PC-3 (cell line): Measurements from ENCODE around the gene CEP85. TPM values are rescaled to one million over a fixed set of nuclear protein-coding genes. Genes with fewer than 3 reads are reported as not detected.

Experiments used
- ATAC-seq: fragments of 200-7000 bp; cut with Tn5 transposase; 2 replicates; pipeline ENCODE4 v1.9.1; 2020; ENCODE audit warnings: mild to moderate bottlenecking, moderate library complexity
- BruUV-seq: library from RNA; stranded (reverse); fragments of 400-500 nt; replicated peaks from 2 replicates; lab custom pipeline; 2021; lab: Mats Ljungman, UMichigan
- CTCF ChIA-PET: fragments of 300-600 bp; sonication (Branson Sonifier 250); formaldehyde crosslinking; loops from one replicate; lab custom pipeline; 2022; ENCODE audit warnings: antibody characterized with exemption; lab: Charles Lee
- POLR2A ChIA-PET: fragments of 300-600 bp; sonication (Branson Sonifier 250); formaldehyde crosslinking; loops from one replicate; lab custom pipeline; 2022; ENCODE audit warnings: antibody characterized with exemption; ENCODE audit not compliant: unreplicated experiment; lab: Charles Lee
- DNase-seq: peaks from one replicate; pipeline ENCODE4 v3.0.0-alpha.2; 2015
- H2AFZ ChIP-seq: fragments of 300-600 bp; sonication (generic); 2 replicates; pipeline ENCODE4 v1.6.0; 2016; ENCODE audit warnings: antibody characterized with exemption, low read length
- H3F3A ChIP-seq: fragments of 300-600 bp; sonication (generic); one replicate; pipeline ENCODE4 v1.6.0; 2017; ENCODE audit warnings: antibody characterized with exemption, low read length, control low read depth, mild to moderate bottlenecking; ENCODE audit not compliant: unreplicated experiment
- H3K27ac ChIP-seq: fragments of 300-600 bp; sonication (generic); 2 replicates; pipeline ENCODE4 v1.5.1; 2016; ENCODE audit warnings: mild to moderate bottlenecking, low read length
- H3K27me3 ChIP-seq: fragments of 300-600 bp; sonication (generic); 2 replicates; pipeline ENCODE4 v1.6.1; 2016; ENCODE audit warnings: low read length, mixed read lengths
- H3K36me3 ChIP-seq: fragments of 300-600 bp; sonication (generic); 2 replicates; pipeline ENCODE4 v1.6.1; 2016; ENCODE audit warnings: low read depth, mixed run types, low read length, mixed read lengths
- H3K4me1 ChIP-seq: fragments of 300-600 bp; sonication (generic); 2 replicates; pipeline ENCODE4 v1.5.1; 2016; ENCODE audit warnings: low read length; ENCODE audit not compliant: insufficient read depth
- H3K4me2 ChIP-seq: fragments of 300-600 bp; sonication (generic); 2 replicates; pipeline ENCODE4 v1.6.0; 2016; ENCODE audit warnings: low read length
- H3K4me3 ChIP-seq: fragments of 300-600 bp; sonication (generic); 2 replicates; pipeline ENCODE4 v1.5.1; 2016; ENCODE audit warnings: mild to moderate bottlenecking, low read length, mixed read lengths
- H3K79me2 ChIP-seq: fragments of 300-600 bp; sonication (generic); 2 replicates; pipeline ENCODE4 v1.6.1; 2017; ENCODE audit warnings: low read length, mixed read lengths
- H3K9ac ChIP-seq: fragments of 300-600 bp; sonication (generic); 2 replicates; pipeline ENCODE4 v1.6.0; 2016; ENCODE audit warnings: mild to moderate bottlenecking, low read length
- H3K9me2 ChIP-seq: fragments of 300-600 bp; sonication (generic); replicated peaks from 2 replicates; pipeline ENCODE4 v1.6.1; 2016; ENCODE audit warnings: mixed run types, low read length, mixed read lengths
- H3K9me3 ChIP-seq: fragments of 300-600 bp; sonication (generic); 2 replicates; pipeline ENCODE4 v1.6.1; 2016; ENCODE audit warnings: low read length, mixed read lengths
- H4K20me1 ChIP-seq: fragments of 300-600 bp; sonication (generic); 2 replicates; pipeline ENCODE4 v1.6.1; 2016; ENCODE audit warnings: low read length, mixed read lengths
- EZH2 ChIP-seq: fragments of 300-600 bp; sonication (generic); IDR thresholded peaks from one replicate; pipeline ENCODE4 v1.6.1; 2017; ENCODE audit warnings: antibody characterized with exemption, mild to moderate bottlenecking, low read length; ENCODE audit not compliant: unreplicated experiment
- EZH2phosphoT487 ChIP-seq: fragments of 300-600 bp; sonication (generic); IDR thresholded peaks from 2 replicates; pipeline ENCODE4 v1.6.1; 2018; ENCODE audit warnings: mild to moderate bottlenecking, antibody characterized with exemption, low read length, borderline replicate concordance
- intact Hi-C: fragments of 100-400 bp; cut with micrococcal nuclease; formaldehyde crosslinking; loops from 2 replicates; pipeline ENCODE4 v1.9.0; 2023
- total RNA-seq: library from RNA; depleted of rRNA; stranded (reverse); fragments of >200 nt; gene quantifications from 2 replicates; pipeline ENCODE4 v1.2.3, GENCODE V29; 2014
- TF ChIP-seq, protein P1 (sequence below): fragments of 300-600 bp; sonication (generic); conservative IDR thresholded peaks from 2 replicates; pipeline ENCODE4 v1.5.1; 2017; ENCODE audit warnings: antibody characterized with exemption, low read depth, mild to moderate bottlenecking, low read length

CEP85 gene
- total RNA-seq, 1 experiment from 2014 or later, result 30.6 TPM

GRCh38 chr1:26288311-26288941 is 54.4 kb downstream of the CEP85 start:
- no peak overlapping the region for H3K4me3 ChIP-seq
- H2AFZ ChIP-seq, result no peak overlapping the region
- intact Hi-C loops, result no loop called here
- no peaks in the 10 kb centered on the region for H3K36me3 ChIP-seq
- peaks cover 16% of the 10 kb centered on the region for H3K4me1 ChIP-seq
- no TSS peak for BruUV-seq
- ATAC-seq, result no peak
- no peak overlapping the region for H3K9ac ChIP-seq
- H3F3A ChIP-seq, result no peaks in the 10 kb centered on the region
- no peak overlapping the region for H3K27ac ChIP-seq
- ChIA-PET CTCF (interaction anchor here (0.8 to 0.9 kb wide), 2 partner anchors 33 to 53 kb away, joined by 3 to 4 read pairs; no protein-coding TSS in a partner anchor), POLR2A (interaction anchor here (1.1 kb wide), 1 partner anchor 9 kb away, joined by 5 read pairs; the partner anchor contains the start of gene SH3BGRL3)
- H3K4me2 ChIP-seq, result no peak overlapping the region
- no peaks in the 10 kb centered on the region for H3K79me2 ChIP-seq
- H4K20me1 ChIP-seq, result no peaks in the 10 kb centered on the region
- H3K27me3 ChIP-seq, result no peaks in the 10 kb centered on the region
- no peaks in the 10 kb centered on the region for H3K9me2 ChIP-seq
- TF ChIP-seq EZH2 (no peak), EZH2phosphoT487 (no peak)
- TF ChIP-seq, protein P1, sequence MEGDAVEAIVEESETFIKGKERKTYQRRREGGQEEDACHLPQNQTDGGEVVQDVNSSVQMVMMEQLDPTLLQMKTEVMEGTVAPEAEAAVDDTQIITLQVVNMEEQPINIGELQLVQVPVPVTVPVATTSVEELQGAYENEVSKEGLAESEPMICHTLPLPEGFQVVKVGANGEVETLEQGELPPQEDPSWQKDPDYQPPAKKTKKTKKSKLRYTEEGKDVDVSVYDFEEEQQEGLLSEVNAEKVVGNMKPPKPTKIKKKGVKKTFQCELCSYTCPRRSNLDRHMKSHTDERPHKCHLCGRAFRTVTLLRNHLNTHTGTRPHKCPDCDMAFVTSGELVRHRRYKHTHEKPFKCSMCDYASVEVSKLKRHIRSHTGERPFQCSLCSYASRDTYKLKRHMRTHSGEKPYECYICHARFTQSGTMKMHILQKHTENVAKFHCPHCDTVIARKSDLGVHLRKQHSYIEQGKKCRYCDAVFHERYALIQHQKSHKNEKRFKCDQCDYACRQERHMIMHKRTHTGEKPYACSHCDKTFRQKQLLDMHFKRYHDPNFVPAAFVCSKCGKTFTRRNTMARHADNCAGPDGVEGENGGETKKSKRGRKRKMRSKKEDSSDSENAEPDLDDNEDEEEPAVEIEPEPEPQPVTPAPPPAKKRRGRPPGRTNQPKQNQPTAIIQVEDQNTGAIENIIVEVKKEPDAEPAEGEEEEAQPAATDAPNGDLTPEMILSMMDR, result no peak
- H3K9me3 ChIP-seq, result no peaks in the 10 kb centered on the region
- DNase-seq, result no peak

GRCh38 chr1:26289158-26290059 is 55.4 kb downstream of the CEP85 start:
- intact Hi-C loops, result no loop called here
- POLR2A ChIA-PET, result interaction anchor here (1.1 kb wide), 1 partner anchor 10 kb away, joined by 5 read pairs; the partner anchor contains the start of gene SH3BGRL3
- H3K9ac ChIP-seq, result no peak overlapping the region

More at GRCh38 chr1:26289158-26290059, 55.4 kb downstream of the CEP85 start:
- no peaks in the 10 kb centered on the region for H3K36me3 ChIP-seq
- H3F3A ChIP-seq, result no peaks in the 10 kb centered on the region
- H2AFZ ChIP-seq, result no peak overlapping the region
- ATAC-seq (no peak), DNase-seq (no peak)
- H3K9me2 ChIP-seq, result no peaks in the 10 kb centered on the region
- H3K27me3 ChIP-seq, result no peaks in the 10 kb centered on the region
- no peak for TF ChIP-seq EZH2phosphoT487
- no peak for TF ChIP-seq EZH2
- TF ChIP-seq, protein P1, result no peak
- no peaks in the 10 kb centered on the region for H4K20me1 ChIP-seq
- no peak overlapping the region for H3K27ac ChIP-seq
- H3K4me1 ChIP-seq, result peaks cover 9% of the 10 kb centered on the region
- no peaks in the 10 kb centered on the region for H3K79me2 ChIP-seq
- no TSS peak for BruUV-seq
- H3K9me3 ChIP-seq, result no peaks in the 10 kb centered on the region
- CTCF ChIA-PET, result interaction anchor here (0.8 to 0.9 kb wide), 2 partner anchors 32 to 54 kb away, joined by 3 to 4 read pairs; no protein-coding TSS in a partner anchor
- H3K4me2 ChIP-seq, result no peak overlapping the region
- H3K4me3 ChIP-seq, result no peak overlapping the region
